ENCODE data around the gene KCP.
A peak's percentile ranks its signal among the peaks of the same experiment; 100 is the strongest.

KCP gene

DNA sequence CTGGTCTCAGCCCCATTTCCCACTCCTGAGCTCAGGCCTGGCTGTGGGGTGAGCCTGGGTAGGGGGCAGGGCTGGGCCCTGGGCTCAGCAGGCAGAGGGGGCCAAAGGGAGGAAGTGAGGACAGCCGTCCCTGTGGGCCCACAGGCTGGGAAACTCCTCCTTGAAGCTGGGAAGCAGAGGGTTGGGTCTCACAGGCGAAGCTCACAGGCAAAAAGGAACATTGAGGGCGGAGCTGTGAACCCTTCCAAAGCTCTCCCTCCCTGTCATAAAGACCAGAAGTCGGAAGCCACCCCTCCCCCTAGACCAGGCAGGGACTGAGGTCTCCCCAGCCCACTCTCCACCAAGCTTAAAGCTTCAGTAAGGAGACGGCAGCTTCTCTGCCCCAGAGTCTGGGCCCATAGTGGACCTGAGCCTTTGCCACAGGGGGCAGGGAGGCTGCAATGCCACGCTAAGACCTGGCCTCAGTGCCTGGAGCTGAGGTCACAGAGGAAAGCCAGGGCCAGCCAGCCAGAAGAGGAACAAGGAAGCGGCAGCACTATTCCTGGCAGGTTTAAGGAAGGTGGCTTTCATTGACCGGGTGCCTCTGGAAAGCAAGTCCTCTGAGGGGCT, 1.0 kb upstream of the KCP start:
- TF ChIP-seq, protein P1, sequence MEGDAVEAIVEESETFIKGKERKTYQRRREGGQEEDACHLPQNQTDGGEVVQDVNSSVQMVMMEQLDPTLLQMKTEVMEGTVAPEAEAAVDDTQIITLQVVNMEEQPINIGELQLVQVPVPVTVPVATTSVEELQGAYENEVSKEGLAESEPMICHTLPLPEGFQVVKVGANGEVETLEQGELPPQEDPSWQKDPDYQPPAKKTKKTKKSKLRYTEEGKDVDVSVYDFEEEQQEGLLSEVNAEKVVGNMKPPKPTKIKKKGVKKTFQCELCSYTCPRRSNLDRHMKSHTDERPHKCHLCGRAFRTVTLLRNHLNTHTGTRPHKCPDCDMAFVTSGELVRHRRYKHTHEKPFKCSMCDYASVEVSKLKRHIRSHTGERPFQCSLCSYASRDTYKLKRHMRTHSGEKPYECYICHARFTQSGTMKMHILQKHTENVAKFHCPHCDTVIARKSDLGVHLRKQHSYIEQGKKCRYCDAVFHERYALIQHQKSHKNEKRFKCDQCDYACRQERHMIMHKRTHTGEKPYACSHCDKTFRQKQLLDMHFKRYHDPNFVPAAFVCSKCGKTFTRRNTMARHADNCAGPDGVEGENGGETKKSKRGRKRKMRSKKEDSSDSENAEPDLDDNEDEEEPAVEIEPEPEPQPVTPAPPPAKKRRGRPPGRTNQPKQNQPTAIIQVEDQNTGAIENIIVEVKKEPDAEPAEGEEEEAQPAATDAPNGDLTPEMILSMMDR (IDR thresholded peaks at IDR 0.05; ENCODE audit: unreplicated experiment in 3 of 3) = no peak
- Mint-ChIP-seq H3K4me3 (peak overlapping the region; percentile 84 to 91 (median 88)), H3K27ac (peak overlapping the region; percentile 96 to 98 (median 97)), H3K9me3 (no peaks in the 10 kb centered on the region), H3K27me3 (ENCODE audit: low read depth) (peaks cover 47% of the 10 kb centered on the region), H3K36me3 (ENCODE audit: low read depth) (peaks cover 4% of the 10 kb centered on the region), H3K4me1 (peaks cover 33% of the 10 kb centered on the region)

DNA sequence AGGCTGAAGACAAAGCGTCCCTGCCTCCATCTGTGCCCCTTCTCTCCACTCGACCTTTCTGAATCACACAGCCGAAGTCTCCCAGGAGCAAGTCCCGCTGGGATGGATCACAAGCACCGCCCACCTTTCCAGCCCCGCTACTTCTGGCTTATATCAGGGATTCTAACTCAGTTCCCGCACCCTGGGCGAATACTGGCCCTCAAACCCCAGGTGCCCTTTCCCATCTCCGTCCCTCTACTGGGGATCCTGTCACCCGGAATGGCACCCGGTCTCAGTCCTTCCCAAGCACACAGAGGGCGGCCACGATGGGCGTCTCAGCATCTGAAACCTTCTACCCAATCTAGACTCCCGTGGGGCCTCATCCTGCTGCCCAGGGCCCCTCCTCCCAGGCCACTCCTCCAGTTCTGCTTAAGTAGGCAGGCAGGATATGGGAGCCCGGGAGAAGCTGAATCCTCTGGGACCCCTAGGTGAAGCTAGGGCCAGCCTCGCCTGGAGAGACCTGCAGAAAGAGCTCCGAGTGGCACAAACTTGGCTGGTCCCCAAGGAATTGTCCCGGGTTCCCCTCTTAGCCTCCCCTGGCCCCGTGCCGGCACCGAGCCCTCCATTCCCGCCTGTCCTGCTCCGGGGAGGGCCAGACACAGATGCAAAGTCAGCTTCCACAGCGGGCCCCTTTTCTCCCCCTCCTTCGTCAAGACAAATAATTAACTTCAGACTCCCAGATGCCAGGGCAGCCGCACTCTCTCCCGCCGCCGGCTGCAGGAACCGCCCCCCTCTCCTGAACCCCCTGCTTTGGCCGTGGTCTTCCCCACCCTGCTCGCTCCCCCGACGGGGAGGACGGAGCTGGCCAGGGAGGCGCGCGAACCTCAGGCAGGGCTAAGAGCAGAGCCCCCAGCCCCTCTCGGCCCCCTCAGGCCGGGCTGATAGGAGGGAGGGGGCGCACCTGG, 612 bp downstream of the KCP start:
- Mint-ChIP-seq H3K27me3 (ENCODE audit: low read depth) (peaks cover 43% of the 10 kb centered on the region), H3K27ac (peak overlapping the region; percentile 86 to 98 (median 91)), H3K9me3 (no peaks in the 10 kb centered on the region), H3K4me3 (peak overlapping the region; percentile 89 to 91 (median 91)), H3K36me3 (ENCODE audit: low read depth) (peaks cover 18% of the 10 kb centered on the region), H3K4me1 (peaks cover 33% of the 10 kb centered on the region)
- TF ChIP-seq, protein P1 (IDR thresholded peaks at IDR 0.05; ENCODE audit: unreplicated experiment in 3 of 3) = no peak

DNA sequence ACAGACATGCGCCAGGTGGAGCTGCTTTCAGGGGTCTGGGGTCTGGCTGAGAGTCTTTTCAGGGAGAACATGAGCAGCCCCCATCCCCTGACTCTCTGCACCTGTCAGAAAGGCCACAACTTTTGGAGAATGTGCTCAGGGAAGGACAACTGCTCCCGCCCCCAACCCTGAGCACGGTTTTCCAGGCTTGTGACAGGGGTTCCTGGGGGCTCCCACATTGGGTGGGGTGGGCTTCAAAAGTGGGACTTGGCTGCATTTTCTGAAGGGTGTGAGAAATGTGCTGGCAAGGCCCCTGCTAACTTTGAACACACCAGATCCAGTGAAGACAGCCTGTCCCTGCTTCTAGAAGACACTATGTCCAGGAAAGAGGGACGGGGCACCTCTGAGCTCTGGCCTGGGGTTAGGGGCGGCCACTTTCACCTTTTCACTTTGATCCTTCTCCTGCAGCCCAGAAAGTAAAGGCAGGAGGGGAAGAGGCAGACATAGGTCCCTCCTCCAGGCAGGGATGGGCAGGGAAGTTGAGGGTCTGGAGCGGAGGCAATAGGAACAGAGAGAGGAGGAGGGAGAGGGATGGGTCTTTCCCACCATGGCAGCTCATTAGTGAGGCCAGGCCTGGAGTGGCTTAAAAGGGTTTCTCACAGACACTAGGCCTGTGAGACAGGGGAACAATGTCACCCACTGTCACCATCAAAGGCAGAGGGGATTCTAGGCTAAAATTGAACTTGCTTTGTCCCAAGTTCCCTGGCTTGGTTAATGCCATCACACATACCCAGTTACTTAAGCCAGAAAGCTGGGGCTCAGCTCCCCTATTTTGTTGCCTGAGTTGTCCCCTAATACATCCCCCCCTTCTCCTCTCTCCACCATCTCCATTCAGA, 1.5 kb downstream of the KCP start:
- peaks cover 37% of the 10 kb centered on the region for H3K27me3 Mint-ChIP-seq (ENCODE audit: low read depth)

DNA sequence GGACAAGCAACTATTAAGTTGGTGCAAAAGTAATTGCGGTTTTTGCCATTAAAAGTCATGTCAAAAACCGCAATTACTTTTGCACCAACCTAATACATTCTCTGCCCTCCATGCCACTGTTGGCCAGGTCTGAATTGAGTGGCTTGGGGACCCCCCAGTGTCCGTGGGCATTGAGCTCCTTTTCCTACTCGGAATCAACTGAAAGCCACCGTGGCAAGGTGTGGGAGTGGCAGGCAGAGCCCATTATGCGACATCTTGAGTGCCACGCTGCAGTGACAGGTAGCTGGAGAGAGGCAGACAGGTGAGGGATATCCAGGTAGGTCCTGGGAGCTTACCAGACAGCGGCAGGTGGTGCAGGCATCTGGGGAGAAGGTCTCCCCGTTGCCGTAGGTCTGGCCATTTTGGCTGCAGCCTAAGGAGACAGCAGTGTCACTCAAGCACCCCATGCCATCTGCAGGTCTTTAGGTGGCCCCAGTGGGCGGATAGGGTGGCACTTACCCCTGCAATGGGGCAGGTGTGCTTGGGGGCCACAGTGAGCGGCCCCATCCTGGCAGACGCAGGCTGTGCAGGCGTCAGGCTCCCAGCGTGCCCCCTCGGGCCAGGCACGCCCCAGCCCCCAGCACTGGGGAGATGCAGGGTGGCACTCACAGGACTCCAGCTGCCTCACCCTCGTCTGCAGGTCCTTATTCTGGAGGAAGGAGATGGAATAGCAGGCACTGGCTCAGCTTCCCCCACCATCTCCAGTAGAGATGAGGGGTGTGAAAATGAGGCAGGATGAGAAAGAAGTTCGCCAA, 3.5 kb downstream of the KCP start:
- no peaks in the 10 kb centered on the region for H3K9me3 Mint-ChIP-seq
- TF ChIP-seq, protein P1 (IDR thresholded peaks at IDR 0.05; ENCODE audit: unreplicated experiment in 3 of 3) = no peak

More for the DNA sequence above, 1.5 kb downstream of the KCP start:
- TF ChIP-seq, protein P1 (IDR thresholded peaks at IDR 0.05; ENCODE audit: unreplicated experiment in 3 of 3) = no peak
- H3K4me1 Mint-ChIP-seq = peaks cover 33% of the 10 kb centered on the region
- peak overlapping the region; percentile 89 to 91 (median 91) for H3K4me3 Mint-ChIP-seq
- peak overlapping the region; percentile 86 to 98 (median 91) for H3K27ac Mint-ChIP-seq
- peaks cover 23% of the 10 kb centered on the region for H3K36me3 Mint-ChIP-seq (ENCODE audit: low read depth)
- H3K9me3 Mint-ChIP-seq = no peaks in the 10 kb centered on the region

More for the DNA sequence above, 3.5 kb downstream of the KCP start:
- Mint-ChIP-seq H3K27ac (no peak overlapping the region), H3K4me1 (peaks cover 30% of the 10 kb centered on the region), H3K36me3 (ENCODE audit: low read depth) (peaks cover 36% of the 10 kb centered on the region), H3K27me3 (ENCODE audit: low read depth) (peaks cover 31% of the 10 kb centered on the region), H3K4me3 (no peak overlapping the region)

All from nephron (organoid).